OCI-LY3 (cell line): ENCODE data around the gene ACTR6.

Experiments
- EZH2phosphoT487 ChIP-seq: fragments of 200-600 bp; shearing (Covaris generic); IDR thresholded peaks from 2 replicates; pipeline ENCODE4 v1.6.1; 2018; ENCODE audit warnings: antibody characterized with exemption, mixed run types, low read depth
- TF ChIP-seq, protein P1 (sequence below): fragments of 200-600, 300-600 bp; sonication (generic); IDR thresholded peaks from 2 replicates; pipeline ENCODE4 v1.5.1; 2014; ENCODE audit warnings: antibody characterized with exemption, low read length, low read depth

DNA sequence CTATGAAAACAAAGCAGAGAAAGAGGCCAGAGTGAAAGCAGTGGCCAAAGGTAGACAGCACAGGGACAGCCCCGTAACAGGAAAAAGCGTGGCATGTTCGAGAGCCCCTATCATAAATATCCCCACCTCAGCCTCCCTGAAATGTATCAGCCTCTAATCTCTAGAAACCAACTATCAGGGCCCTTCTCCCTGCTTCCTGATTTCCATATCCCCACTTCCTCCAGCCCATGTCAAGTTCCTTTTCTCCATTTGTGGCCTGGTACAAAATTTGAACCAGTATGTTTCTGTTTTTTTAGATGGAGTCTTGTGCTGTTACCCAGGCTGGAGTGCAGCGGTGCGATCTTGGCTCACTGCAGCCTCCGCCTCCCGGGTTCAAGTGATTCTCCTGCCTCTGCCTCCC, 49.3 kb downstream of the ACTR6 start:
- TF ChIP-seq, protein P1, sequence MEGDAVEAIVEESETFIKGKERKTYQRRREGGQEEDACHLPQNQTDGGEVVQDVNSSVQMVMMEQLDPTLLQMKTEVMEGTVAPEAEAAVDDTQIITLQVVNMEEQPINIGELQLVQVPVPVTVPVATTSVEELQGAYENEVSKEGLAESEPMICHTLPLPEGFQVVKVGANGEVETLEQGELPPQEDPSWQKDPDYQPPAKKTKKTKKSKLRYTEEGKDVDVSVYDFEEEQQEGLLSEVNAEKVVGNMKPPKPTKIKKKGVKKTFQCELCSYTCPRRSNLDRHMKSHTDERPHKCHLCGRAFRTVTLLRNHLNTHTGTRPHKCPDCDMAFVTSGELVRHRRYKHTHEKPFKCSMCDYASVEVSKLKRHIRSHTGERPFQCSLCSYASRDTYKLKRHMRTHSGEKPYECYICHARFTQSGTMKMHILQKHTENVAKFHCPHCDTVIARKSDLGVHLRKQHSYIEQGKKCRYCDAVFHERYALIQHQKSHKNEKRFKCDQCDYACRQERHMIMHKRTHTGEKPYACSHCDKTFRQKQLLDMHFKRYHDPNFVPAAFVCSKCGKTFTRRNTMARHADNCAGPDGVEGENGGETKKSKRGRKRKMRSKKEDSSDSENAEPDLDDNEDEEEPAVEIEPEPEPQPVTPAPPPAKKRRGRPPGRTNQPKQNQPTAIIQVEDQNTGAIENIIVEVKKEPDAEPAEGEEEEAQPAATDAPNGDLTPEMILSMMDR: no peak
- no peak for TF ChIP-seq EZH2phosphoT487
